H9 (cell line): Measurements from ENCODE around the gene BLACAT1. TPM values are rescaled to one million over a fixed set of nuclear protein-coding genes. Genes with fewer than 3 reads are reported as not detected.
A peak's percentile ranks its signal among the peaks of the same experiment; 100 is the strongest.

ENCODE experiments used
- DNase-seq: peaks from one replicate; pipeline ENCODE4 v3.0.0-alpha.2; 2017
- H2AFZ ChIP-seq: one replicate; pipeline ENCODE4 v1.6.1; 2013; ENCODE audit warnings: mild to moderate bottlenecking, low read length, control low read depth, moderate library complexity
- H2AK5ac ChIP-seq: 2 replicates; pipeline ENCODE4 v1.6.1; 2013; ENCODE audit warnings: low read length, control low read depth, mixed read lengths; ENCODE audit not compliant: insufficient read length
- H2BK120ac ChIP-seq: one replicate; pipeline ENCODE4 v1.6.1; 2013; ENCODE audit warnings: low read depth, mild to moderate bottlenecking, low read length, control low read depth, inconsistent platforms; ENCODE audit not compliant: poor library complexity, severe bottlenecking
- H2BK12ac ChIP-seq: 2 replicates; pipeline ENCODE4 v1.6.1; 2013; ENCODE audit warnings: low read length, control low read depth, mixed read lengths, low read depth; ENCODE audit not compliant: insufficient read length
- H2BK15ac ChIP-seq: 2 replicates; pipeline ENCODE4 v1.6.1; 2013; ENCODE audit warnings: low read depth, low read length, control low read depth
- H2BK20ac ChIP-seq: one replicate; pipeline ENCODE4 v1.6.1; 2013; ENCODE audit warnings: low read depth, mild to moderate bottlenecking, low read length, control low read depth, inconsistent platforms; ENCODE audit not compliant: poor library complexity, severe bottlenecking
- H2BK5ac ChIP-seq: 2 replicates; pipeline ENCODE4 v1.6.1; 2013; ENCODE audit warnings: low read length, control low read depth, mixed read lengths; ENCODE audit not compliant: insufficient read length
- H3K14ac ChIP-seq: 2 replicates; pipeline ENCODE4 v1.6.1; 2013; ENCODE audit warnings: low read length, control low read depth; ENCODE audit not compliant: insufficient read depth
- H3K18ac ChIP-seq: 2 replicates; pipeline ENCODE4 v1.6.1; 2013; ENCODE audit warnings: low read depth, mild to moderate bottlenecking, mixed read lengths, low read length, control low read depth; ENCODE audit not compliant: insufficient read length
- H3K23ac ChIP-seq: 2 replicates; pipeline ENCODE4 v1.6.1; 2013; ENCODE audit warnings: low read length, control low read depth, mixed read lengths, low read depth; ENCODE audit not compliant: insufficient read length
- H3K23me2 ChIP-seq: 2 replicates; pipeline ENCODE4 v1.6.1; 2013; ENCODE audit warnings: low read depth, mild to moderate bottlenecking, mixed read lengths, low read length, control low read depth; ENCODE audit not compliant: insufficient read length, poor library complexity, severe bottlenecking
- H3K27ac ChIP-seq: 2 replicates; pipeline ENCODE4 v1.5.1; 2013; ENCODE audit warnings: low read length, control low read depth, mixed read lengths, low read depth; ENCODE audit not compliant: insufficient read length
- H3K27me3 ChIP-seq: 2 replicates; pipeline ENCODE4 v1.6.1; 2013; ENCODE audit warnings: low read length, control low read depth, inconsistent platforms; ENCODE audit not compliant: insufficient read depth
- H3K4ac ChIP-seq: 2 replicates; pipeline ENCODE4 v1.6.1; 2013; ENCODE audit warnings: low read depth, mild to moderate bottlenecking, control low read depth, inconsistent platforms, low read length, moderate library complexity
- H3K4me1 ChIP-seq: 2 replicates; pipeline ENCODE4 v1.6.1; 2013; ENCODE audit warnings: low read length, control low read depth, inconsistent platforms; ENCODE audit not compliant: insufficient read depth
- H3K4me2 ChIP-seq: 2 replicates; pipeline ENCODE4 v1.6.1; 2013; ENCODE audit warnings: low read length, control low read depth, mixed read lengths; ENCODE audit not compliant: insufficient read length, insufficient read depth
- H3K56ac ChIP-seq: 2 replicates; pipeline ENCODE4 v1.6.1; 2013; ENCODE audit warnings: low read depth, mild to moderate bottlenecking, mixed read lengths, low read length, control low read depth; ENCODE audit not compliant: insufficient read length
- H3K79me1 ChIP-seq: 2 replicates; pipeline ENCODE4 v1.6.1; 2013; ENCODE audit warnings: low read depth, mild to moderate bottlenecking, moderate library complexity, low read length, control low read depth, inconsistent platforms; ENCODE audit not compliant: insufficient read depth, poor library complexity, severe bottlenecking
- H3K79me2 ChIP-seq: 2 replicates; pipeline ENCODE4 v1.6.1; 2013; ENCODE audit warnings: low read length, control low read depth, inconsistent platforms; ENCODE audit not compliant: insufficient read depth
- H3K9ac ChIP-seq: 2 replicates; pipeline ENCODE4 v1.6.1; 2013; ENCODE audit warnings: low read length, control low read depth, mixed read lengths; ENCODE audit not compliant: insufficient read length; ENCODE audit errors: extremely low read depth
- H3K9me3 ChIP-seq: one replicate; pipeline ENCODE4 v1.6.1; 2013; ENCODE audit warnings: low read depth, low read length, inconsistent platforms; ENCODE audit not compliant: control insufficient read depth
- H3T11ph ChIP-seq: one replicate; pipeline ENCODE4 v1.6.1; 2013; ENCODE audit warnings: mild to moderate bottlenecking, low read length, control low read depth, inconsistent platforms
- H4K20me1 ChIP-seq: one replicate; pipeline ENCODE4 v1.6.1; 2013; ENCODE audit not compliant: control insufficient read depth, insufficient read length, insufficient read depth
- H4K5ac ChIP-seq: 2 replicates; pipeline ENCODE4 v1.6.1; 2013; ENCODE audit warnings: low read depth, mild to moderate bottlenecking, mixed read lengths, low read length, control low read depth; ENCODE audit not compliant: insufficient read length
- H4K8ac ChIP-seq: replicated peaks from 2 replicates; pipeline ENCODE4 v1.6.1; 2013; ENCODE audit warnings: low read length, control low read depth, mixed read lengths, low read depth; ENCODE audit not compliant: insufficient read length
- H4K91ac ChIP-seq: 2 replicates; pipeline ENCODE4 v1.6.1; 2013; ENCODE audit warnings: low read depth, mild to moderate bottlenecking, moderate library complexity, mixed read lengths, low read length, control low read depth; ENCODE audit not compliant: insufficient read length
- H3K27ac Mint-ChIP-seq, 3 experiments: 2 replicates in 2 of 3; 3 replicates in 1 of 3; pipeline ENCODE4 v1.8.0; 2020 to 2021; ENCODE audit warnings: mixed read lengths in 3 of 3, mild to moderate bottlenecking in 1 of 3, moderate library complexity in 1 of 3
- H3K27me3 Mint-ChIP-seq: 2 replicates; pipeline ENCODE4 v1.8.0; 2021; ENCODE audit warnings: low read depth, mild to moderate bottlenecking, moderate library complexity, mixed read lengths
- H3K36me3 Mint-ChIP-seq, 3 experiments: 2 replicates in 2 of 3; 3 replicates in 1 of 3; pipeline ENCODE4 v1.8.0; 2020 to 2021; ENCODE audit warnings: low read depth in 3 of 3, mixed read lengths in 3 of 3; ENCODE audit not compliant: insufficient read depth in 1 of 3
- H3K4me1 Mint-ChIP-seq, 2 experiments: 2 replicates each; pipeline ENCODE4 v1.8.0; 2020; ENCODE audit warnings: mixed read lengths in 2 of 2
- H3K4me3 Mint-ChIP-seq, 2 experiments: 2 replicates in 1 of 2; 3 replicates in 1 of 2; pipeline ENCODE4 v1.8.0; 2020 to 2021; ENCODE audit warnings: mild to moderate bottlenecking in 2 of 2, mixed read lengths in 2 of 2, moderate library complexity in 1 of 2
- H3K9me3 Mint-ChIP-seq, 2 experiments: 2 replicates in 1 of 2; 3 replicates in 1 of 2; pipeline ENCODE4 v1.8.0; 2020; ENCODE audit warnings: mild to moderate bottlenecking in 2 of 2, mixed read lengths in 2 of 2, moderate library complexity in 1 of 2
- CTCF ChIP-seq: fragments of 200-600 bp; sonication (generic); conservative IDR thresholded peaks from 3 replicates; pipeline ENCODE4 v1.8.0; 2021; ENCODE audit warnings: antibody characterized with exemption, mild to moderate bottlenecking
- WGBS: extraction: QIAGEN DNeasy Blood & Tissue Kit; methylation state at CpG from one replicate; pipeline ENCODE4 v1.1.7; 2013; ENCODE audit warnings: missing lambda C conversion rate, low lambda C conversion rate, mixed read lengths; ENCODE audit not compliant: insufficient read length; ENCODE audit errors: extremely low coverage; 5-methylcytosine and 5-hydroxymethylcytosine counted together
- total RNA-seq: library from RNA; stranded (reverse); gene quantifications from 2 replicates; pipeline ENCODE4 v1.2.1, GENCODE V29; 2021

Gene BLACAT1
- total RNA-seq, 1 experiment from 2014 or later = 4.0 TPM

- Histone ChIP-seq H2BK5ac (no peak overlapping the region), H3K23me2 (no peaks in the 10 kb centered on the region), H3T11ph (no peak overlapping the region), H3K4me2 (no peak overlapping the region), H3K9ac (no peak overlapping the region), H2AFZ (no peak overlapping the region), H3K79me2 (no peaks in the 10 kb centered on the region), H3K27me3 (no peaks in the 10 kb centered on the region; the same call in 1 of the 2 replicates), H2AK5ac (no peak overlapping the region), H3K14ac (no peak overlapping the region; the same call in 1 of the 2 replicates), H4K8ac (no peak overlapping the region), H3K18ac (no peak overlapping the region), H3K9me3 (no peaks in the 10 kb centered on the region), H2BK20ac (no peak overlapping the region), H2BK12ac (no peak overlapping the region), H3K4ac (no peak overlapping the region), H4K5ac (no peak overlapping the region), H3K56ac (no peak overlapping the region), H2BK15ac (no peak overlapping the region), H3K23ac (no peak overlapping the region), H2BK120ac (no peak overlapping the region), H4K91ac (no peak overlapping the region), H3K79me1 (no peaks in the 10 kb centered on the region), H3K27ac (no peak overlapping the region), H3K4me1 (no peaks in the 10 kb centered on the region), H4K20me1 (peaks cover 2% of the 10 kb centered on the region)
- WGBS = no CpG with 5 or more reads among the region's 6 CpGs
- peak; percentile 52 for TF ChIP-seq CTCF
- Mint-ChIP-seq H3K9me3 (peaks cover 11 to 14% of the 10 kb centered on the region in 2 experiments), H3K4me1 (peaks cover 51% of the 10 kb centered on the region in 2 experiments), H3K27me3 (peaks cover 55% of the 10 kb centered on the region), H3K27ac (no peak overlapping the region), H3K36me3 (peaks cover 0 to 11% (median 5%) of the 10 kb centered on the region in 3 experiments; a peak in 3 of 7 replicates), H3K4me3 (0 out of 5 replicates have a peak overlapping the region, but pooled peaks of 1 of the 2 experiments have one; percentile 0)
- DNase-seq = peak; percentile 76
These were observed 21.4 kb upstream of the BLACAT1 start for GRCh38 chr1:205477121-205477758.
